Keratinocyte (primary cell): Measurements from ENCODE around the gene DEFB132. TPM values are rescaled to one million over a fixed set of nuclear protein-coding genes. Genes with fewer than 3 reads are reported as not detected.

Experiments
- DNase-seq: peaks from one replicate; pipeline ENCODE4 v3.0.0-alpha.2; 2011; ENCODE audit warnings: low read depth, missing footprints, low spot score
- FAIRE-seq: peaks from 2 replicates; lab custom pipeline; 2011; peaks lifted over from hg19 to GRCh38; lab: Jason Lieb, UNC
- H2AFZ ChIP-seq: 2 replicates; pipeline ENCODE4 v1.6.0; 2012; ENCODE audit warnings: low read length, control low read depth, inconsistent platforms; ENCODE audit not compliant: control insufficient read depth
- H3K27ac ChIP-seq: 2 replicates; pipeline ENCODE4 v1.5.1; 2011; ENCODE audit warnings: low read length; ENCODE audit not compliant: control insufficient read depth, insufficient read depth
- H3K27me3 ChIP-seq: 3 replicates; pipeline ENCODE4 v1.6.0; 2011; ENCODE audit warnings: low read length; ENCODE audit not compliant: control insufficient read depth, insufficient read depth; ENCODE audit errors: extremely low read depth
- H3K36me3 ChIP-seq, 2 experiments: 2 replicates in 1 of 2; 3 replicates in 1 of 2; pipeline ENCODE4 v1.5.1; 2011; ENCODE audit warnings: low read length in 2 of 2, mild to moderate bottlenecking in 1 of 2; ENCODE audit not compliant: control insufficient read depth in 2 of 2, insufficient read depth in 2 of 2; ENCODE audit errors: extremely low read depth in 1 of 2
- H3K4me1 ChIP-seq: 3 replicates; pipeline ENCODE4 v1.5.1; 2011; ENCODE audit warnings: low read length; ENCODE audit not compliant: control insufficient read depth, insufficient read depth; ENCODE audit errors: extremely low read depth
- H3K4me2 ChIP-seq: 3 replicates; pipeline ENCODE4 v1.6.0; 2011; ENCODE audit warnings: low read depth, low read length; ENCODE audit not compliant: control insufficient read depth, insufficient read depth; ENCODE audit errors: extremely low read depth
- H3K4me3 ChIP-seq, 3 experiments: fragments of 200-600 bp in 1 of 3; sonication (generic) in 1 of 3; 2 replicates in 2 of 3; 3 replicates in 1 of 3; pipeline ENCODE4 v1.5.1; 2011 to 2016; ENCODE audit warnings: low read length in 3 of 3, mild to moderate bottlenecking in 3 of 3, control low read depth in 2 of 3, inconsistent platforms in 1 of 3, low read depth in 1 of 3, mixed read lengths in 1 of 3, mixed run types in 1 of 3, moderate library complexity in 1 of 3; ENCODE audit not compliant: control insufficient read depth in 2 of 3, insufficient read depth in 2 of 3; ENCODE audit errors: extremely low read depth in 1 of 3
- H3K79me2 ChIP-seq: 2 replicates; pipeline ENCODE4 v1.6.0; 2012; ENCODE audit warnings: low read length; ENCODE audit not compliant: control insufficient read depth, insufficient read depth
- H3K9ac ChIP-seq: 3 replicates; pipeline ENCODE4 v1.6.0; 2011; ENCODE audit warnings: low read length; ENCODE audit not compliant: control insufficient read depth, insufficient read depth; ENCODE audit errors: extremely low read depth
- H3K9me1 ChIP-seq: 3 replicates; pipeline ENCODE4 v1.6.0; 2011; ENCODE audit warnings: low read length; ENCODE audit not compliant: control insufficient read depth, insufficient read depth; ENCODE audit errors: extremely low read depth
- H3K9me3 ChIP-seq: 2 replicates; pipeline ENCODE4 v1.5.1; 2012; ENCODE audit warnings: low read depth, low read length; ENCODE audit not compliant: control insufficient read depth
- H4K20me1 ChIP-seq: 3 replicates; pipeline ENCODE4 v1.6.0; 2011; ENCODE audit warnings: low read length; ENCODE audit not compliant: control insufficient read depth, insufficient read depth; ENCODE audit errors: extremely low read depth
- EZH2 ChIP-seq: IDR thresholded peaks from one replicate; pipeline ENCODE4 v1.6.1; 2012; ENCODE audit warnings: inconsistent platforms, mild to moderate bottlenecking, low read length, moderate library complexity
- dilution Hi-C: fragments of 300-500 bp; cut with MboI; formaldehyde crosslinking; loops from one replicate; pipeline ENCODE4 v1.7.0; 2020; ENCODE audit warnings: low sequenced_read_pairs; ENCODE audit not compliant: extremely low pct_ligation_motif_present
- polyA plus RNA-seq, 5 experiments: library from polyadenylated mRNA; depleted of rRNA in 3 of 5; stranded (reverse) in 3 of 5; stranded (forward) in 1 of 5; unstranded in 1 of 5; fragments of >200 nt; gene quantifications; 1 replicate in 1 of 5; 2 replicates in 3 of 5; 3 replicates in 1 of 5; pipeline versions ENCODE4 v1.2.1 to v1.2.3, GENCODE V29; 2011 to 2012; ENCODE audit warnings: missing spikeins in 2 of 5, low read depth in 1 of 5, low replicate concordance in 1 of 5
- TF ChIP-seq, protein P1 (sequence below), 3 experiments: IDR thresholded peaks in 1 of 3; conservative IDR thresholded peaks in 1 of 3; optimal IDR thresholded peaks in 1 of 3; 2 replicates in 2 of 3; 3 replicates in 1 of 3; pipeline versions ENCODE3 to v1.5.1; 2011; ENCODE audit warnings: low read length in 3 of 3, mild to moderate bottlenecking in 3 of 3, moderate library complexity in 2 of 3, control low read depth in 1 of 3, inconsistent platforms in 1 of 3; ENCODE audit not compliant: insufficient read depth in 2 of 3; ENCODE audit errors: extremely low read depth in 1 of 3

Gene DEFB132
- polyA plus RNA-seq, 1 donor (not counting 4 experiments of a cell fraction or from before 2014, with no cell fraction given): not detected

DNA sequence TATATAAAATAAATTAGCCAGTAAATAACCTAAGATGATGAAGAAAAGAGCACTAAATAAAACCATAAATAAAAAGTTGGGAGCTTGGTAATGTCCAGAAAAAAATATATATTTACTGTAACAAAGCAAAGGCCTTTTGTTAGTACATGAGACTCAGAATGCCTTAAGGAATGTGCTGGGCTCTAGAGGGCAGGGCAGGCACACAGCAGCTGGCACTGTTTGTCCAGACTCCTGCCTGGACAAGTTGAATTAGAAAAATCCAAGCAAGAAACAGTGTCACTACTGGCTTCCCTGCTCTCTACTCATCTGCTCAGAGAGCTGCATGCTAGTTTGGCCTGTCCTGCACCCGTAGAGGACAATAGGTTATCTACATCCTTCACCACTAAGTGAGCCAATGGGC lies 21.6 kb upstream of the DEFB132 start:
- H3K27ac ChIP-seq: no peak overlapping the region
- H2AFZ ChIP-seq: no peak overlapping the region
- H3K9me1 ChIP-seq: no peaks in the 10 kb centered on the region
- peaks cover 8% of the 10 kb centered on the region for H3K4me1 ChIP-seq
- no peak for TF ChIP-seq EZH2
- TF ChIP-seq, protein P1, sequence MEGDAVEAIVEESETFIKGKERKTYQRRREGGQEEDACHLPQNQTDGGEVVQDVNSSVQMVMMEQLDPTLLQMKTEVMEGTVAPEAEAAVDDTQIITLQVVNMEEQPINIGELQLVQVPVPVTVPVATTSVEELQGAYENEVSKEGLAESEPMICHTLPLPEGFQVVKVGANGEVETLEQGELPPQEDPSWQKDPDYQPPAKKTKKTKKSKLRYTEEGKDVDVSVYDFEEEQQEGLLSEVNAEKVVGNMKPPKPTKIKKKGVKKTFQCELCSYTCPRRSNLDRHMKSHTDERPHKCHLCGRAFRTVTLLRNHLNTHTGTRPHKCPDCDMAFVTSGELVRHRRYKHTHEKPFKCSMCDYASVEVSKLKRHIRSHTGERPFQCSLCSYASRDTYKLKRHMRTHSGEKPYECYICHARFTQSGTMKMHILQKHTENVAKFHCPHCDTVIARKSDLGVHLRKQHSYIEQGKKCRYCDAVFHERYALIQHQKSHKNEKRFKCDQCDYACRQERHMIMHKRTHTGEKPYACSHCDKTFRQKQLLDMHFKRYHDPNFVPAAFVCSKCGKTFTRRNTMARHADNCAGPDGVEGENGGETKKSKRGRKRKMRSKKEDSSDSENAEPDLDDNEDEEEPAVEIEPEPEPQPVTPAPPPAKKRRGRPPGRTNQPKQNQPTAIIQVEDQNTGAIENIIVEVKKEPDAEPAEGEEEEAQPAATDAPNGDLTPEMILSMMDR (optimal IDR thresholded peaks at IDR 0.05 in 1 of 3, IDR thresholded peaks at IDR 0.05 in 1 of 3, conservative IDR thresholded peaks at IDR 0.05 in 1 of 3; ENCODE audit: extremely low read depth in 1 of 3, insufficient read depth in 2 of 3, low read length in 3 of 3): peak; percentile 42 to 76 (median 61)
- FAIRE-seq: peak; percentile 91
- dilution Hi-C loops: no loop called here
- no peak overlapping the region for H3K4me3 ChIP-seq
- H3K4me2 ChIP-seq: peak overlapping the region; percentile 51
- H3K9ac ChIP-seq: no peak overlapping the region
- no peaks in the 10 kb centered on the region for H4K20me1 ChIP-seq
- no peaks in the 10 kb centered on the region for H3K36me3 ChIP-seq
- no peaks in the 10 kb centered on the region for H3K79me2 ChIP-seq
- H3K9me3 ChIP-seq: no peaks in the 10 kb centered on the region
- H3K27me3 ChIP-seq: no peaks in the 10 kb centered on the region
- no peak for DNase-seq

DNA sequence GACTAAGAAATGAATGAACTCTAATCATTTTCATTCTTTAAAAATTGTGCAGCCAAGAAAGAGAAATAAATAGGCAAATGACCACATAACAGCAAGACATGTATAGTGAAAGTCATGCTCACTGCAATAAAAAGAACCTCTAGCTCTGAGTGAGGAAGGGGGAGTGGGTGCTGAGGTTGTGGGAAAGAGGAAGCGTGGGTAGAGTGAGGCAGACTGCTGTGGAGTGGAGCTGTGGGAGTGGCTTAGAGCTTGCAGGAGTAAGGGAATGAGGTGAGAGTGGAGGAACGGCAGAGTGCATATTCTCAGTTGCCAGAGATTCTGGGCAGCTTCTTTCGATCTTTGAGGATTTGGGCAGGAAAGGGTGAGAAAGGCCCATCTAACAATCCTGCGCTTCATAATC lies 20.0 kb upstream of the DEFB132 start:
- DNase-seq (no peak), FAIRE-seq (no peak)
- Histone ChIP-seq H3K9me1 (no peaks in the 10 kb centered on the region), H2AFZ (no peak overlapping the region), H3K9me3 (no peaks in the 10 kb centered on the region), H3K9ac (no peak overlapping the region), H3K4me3 (no peak overlapping the region), H3K4me2 (no peak overlapping the region), H3K36me3 (no peaks in the 10 kb centered on the region), H3K4me1 (peaks cover 8% of the 10 kb centered on the region), H3K27me3 (no peaks in the 10 kb centered on the region), H3K27ac (no peak overlapping the region), H4K20me1 (no peaks in the 10 kb centered on the region), H3K79me2 (no peaks in the 10 kb centered on the region)
- no peak for TF ChIP-seq EZH2
- TF ChIP-seq, protein P1 (optimal IDR thresholded peaks at IDR 0.05 in 1 of 3, IDR thresholded peaks at IDR 0.05 in 1 of 3, conservative IDR thresholded peaks at IDR 0.05 in 1 of 3; ENCODE audit: extremely low read depth in 1 of 3, insufficient read depth in 2 of 3, low read length in 3 of 3): no peak
- dilution Hi-C loops: no loop called here
